ENCODE measurements around the gene NEUROG1. TPM values are rescaled to one million over a fixed set of nuclear protein-coding genes. Genes with fewer than 3 reads are reported as not detected.

NEUROG1 gene
- total and polyA plus RNA-seq, 2 of the 13 experiments (the other 11 are each of a cell fraction or from before 2014, with no cell fraction given) = not detected

- TF ChIP-seq PAF1 (CRISPR knock-in tag; IDR thresholded peaks at IDR 0.05) (no peak), MAFF (IDR thresholded peaks at IDR 0.05; ENCODE audit: low read depth, low read length) (no peak), ZNF484 (CRISPR knock-in tag; IDR thresholded peaks at IDR 0.05; ENCODE audit: borderline replicate concordance, low read depth) (no peak)
Measured at GRCh38 chr5:135526924-135527323, 8.8 kb downstream of the NEUROG1 start (continued).

GRCh38 chr5:135521964-135522363, 13.8 kb downstream of the NEUROG1 start:
- FAIRE-seq = no peak
- intact Hi-C loops (cut with micrococcal nuclease; ENCODE audit: unreplicated experiment) = no loop called here
- Histone ChIP-seq H3K79me2 (ENCODE audit: insufficient read depth, low read length) (no peaks in the 10 kb centered on the region), H3K4me1 (ENCODE audit: insufficient read depth, low read length) (no peaks in the 10 kb centered on the region), H3K27me3 (ENCODE audit: control insufficient read depth in 1 of 2, insufficient read depth in 2 of 2, low read length in 2 of 2) (no peaks in the 10 kb centered on the region), H3K36me3 (replicated peaks in 1 of 2; ENCODE audit: control insufficient read depth in 1 of 2, insufficient read depth in 2 of 2, low read length in 2 of 2) (no peaks in the 10 kb centered on the region), H2AFZ (ENCODE audit: low read length) (no peak overlapping the region), H3K9ac (ENCODE audit: insufficient read depth, low read depth, low read length) (no peak overlapping the region), H4K20me1 (ENCODE audit: insufficient read depth, low read length) (no peaks in the 10 kb centered on the region), H3K27ac (ENCODE audit: extremely low read length, insufficient read depth, low read length) (no peak overlapping the region), H3K4me3 (replicated peaks in 1 of 3; ENCODE audit: insufficient read depth in 1 of 3, low read depth in 2 of 3, low read length in 3 of 3) (no peak overlapping the region), H3K4me2 (ENCODE audit: low read depth, low read length) (no peak overlapping the region), H3K9me3 (ENCODE audit: low read length) (peaks cover 11% of the 10 kb centered on the region)
- no TSS peak for BruUV-seq (replicated peaks)
- ATAC-seq = no peak
- WGBS (ENCODE audit: low lambda C conversion rate) = 1% methylated on average over 2 of the region's 2 CpGs
- ChIA-PET POLR2A (no interaction called here), CTCF (ENCODE audit: low intra/inter-chr PET ratio, low total read pairs) (no interaction called here)
- TF ChIP-seq STAT6 (CRISPR knock-in tag; IDR thresholded peaks at IDR 0.05; ENCODE audit: borderline replicate concordance) = no peak
- TF ChIP-seq ZNF382 (CRISPR knock-in tag; IDR thresholded peaks at IDR 0.05; ENCODE audit: borderline replicate concordance) = no peak
- TF ChIP-seq EP300 (IDR thresholded peaks at IDR 0.05; ENCODE audit: low read depth in 2 of 2, low read length in 2 of 2) = no peak
- no peak for TF ChIP-seq EP300 (CRISPR knock-in tag; IDR thresholded peaks at IDR 0.05; ENCODE audit: borderline replicate concordance)
- TF ChIP-seq JARID2 (CRISPR knock-in tag; IDR thresholded peaks at IDR 0.05; ENCODE audit: insufficient replicate concordance) = no peak
- TF ChIP-seq MAFF (IDR thresholded peaks at IDR 0.05; ENCODE audit: low read depth, low read length) = peak; percentile 56
- no peak for TF ChIP-seq RXRA (CRISPR knock-in tag; IDR thresholded peaks at IDR 0.05)
- peak; percentile 49 to 78; a peak in 3 of 4 replicates for TF ChIP-seq MAFK (conservative IDR thresholded peaks at IDR 0.05 in 1 of 2, IDR thresholded peaks at IDR 0.05 in 1 of 2; ENCODE audit: low read length in 2 of 2)
- DNase-seq (ENCODE audit: low spot score) = no peak
- in situ Hi-C loops (cut with HindIII; ENCODE audit: extremely low pct_ligation_motif_present, low pct_unique_long_range_greater_than_20kb) = no loop called here
